Skeletal muscle cell (primary cell): ENCODE results near the gene PTBP3.
"Not testable (repeated sequence)": the region's sequence is repeated elsewhere in the genome, so short reads cannot be mapped to it uniquely, and the experiment has no call there.

Experiments used
- DNase-seq: peaks from one replicate; pipeline ENCODE4 v3.0.0-alpha.2; 2010; ENCODE audit warnings: low read depth
- H3K4me3 ChIP-seq: 2 replicates; pipeline ENCODE4 v1.5.1; 2011; ENCODE audit warnings: low read depth, mild to moderate bottlenecking, control low read depth, low read length, moderate library complexity

The PTBP3 gene

DNA sequence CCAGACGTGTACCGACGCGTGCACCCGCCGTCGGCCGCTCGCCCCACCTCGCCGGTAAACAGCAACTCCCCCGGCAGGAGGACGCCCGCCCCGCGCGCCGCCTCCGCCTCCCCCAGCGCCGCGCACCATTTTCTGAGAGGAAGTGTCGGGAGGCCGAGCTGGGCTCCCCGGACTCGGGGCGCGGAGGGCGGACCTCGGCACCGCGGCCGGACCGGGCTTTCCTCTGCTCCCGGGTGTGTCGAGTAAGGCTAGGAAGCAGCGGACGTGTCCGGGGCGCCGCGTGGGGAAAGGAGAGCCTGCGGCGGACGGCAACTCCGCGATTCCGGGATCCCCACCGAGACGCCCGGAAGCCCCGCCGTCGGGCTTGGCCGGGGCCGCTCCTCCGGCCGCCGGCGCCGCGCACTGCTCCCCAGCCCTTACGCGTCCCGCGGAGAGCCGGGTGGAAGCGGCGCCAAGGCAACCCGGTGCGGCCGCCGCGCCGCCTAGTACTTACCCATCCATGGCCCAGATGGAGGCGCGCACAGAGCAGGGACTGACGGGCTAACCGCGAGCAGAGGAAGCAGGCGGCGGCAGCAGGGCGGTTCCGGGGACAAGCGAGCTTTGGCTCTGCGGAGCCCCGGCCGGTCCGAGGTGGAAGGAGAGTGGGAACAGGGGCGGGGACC, at the start of gene PTBP3:
Gene PTBP3, minus strand, starts transcription at position 643 of the 662 bp plus-strand sequence. CDS start 35,754 bp downstream, outside the sequence.
- H3K4me3 ChIP-seq: peak within 1 kb of the TSS; percentile 83
- DNase-seq: no peak

DNA sequence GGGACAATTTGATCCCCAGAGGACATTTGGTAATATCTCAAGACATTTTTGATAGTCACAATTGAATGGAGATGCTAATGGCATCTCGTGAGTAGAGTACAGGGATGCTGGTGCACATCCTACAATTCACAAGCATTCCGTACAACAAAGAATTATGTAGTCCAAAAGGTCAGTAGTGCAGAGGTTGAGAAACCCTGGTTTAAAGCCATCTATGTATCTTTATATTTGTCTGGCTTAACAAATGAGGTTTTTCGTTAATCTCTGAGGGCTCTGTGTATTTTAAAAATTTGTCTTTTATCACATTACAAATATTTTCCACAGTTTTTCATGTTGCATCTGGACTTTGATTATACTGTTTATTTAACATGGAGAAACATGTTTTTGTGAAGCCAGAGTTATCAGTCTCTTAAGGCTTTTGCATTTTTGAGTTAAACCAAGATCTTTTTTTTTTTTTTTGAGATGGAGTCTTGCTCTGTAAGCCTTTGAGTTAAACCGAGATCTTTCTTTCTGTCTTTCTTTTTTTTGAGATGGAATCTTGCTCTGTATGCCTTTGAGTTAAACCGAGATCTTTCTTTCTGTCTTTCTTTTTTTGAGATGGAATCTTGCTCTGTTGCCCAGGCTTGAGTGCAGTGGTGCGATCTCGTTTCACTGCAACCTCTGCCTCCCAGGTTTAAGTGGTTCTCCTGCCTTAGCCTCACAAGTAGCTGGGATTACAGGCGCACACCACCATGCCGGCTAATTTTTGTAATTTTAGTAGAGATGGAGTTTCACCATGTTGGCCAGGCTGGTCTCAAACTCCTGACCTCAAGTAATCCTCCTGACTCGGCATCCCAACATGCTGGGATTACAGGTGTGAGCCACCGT, 49.3 kb upstream of the PTBP3 start:
- no peak overlapping the region for H3K4me3 ChIP-seq
- no peak for DNase-seq

GRCh38 chr9:112382066-112382465, 48.6 kb upstream of the PTBP3 start:
- H3K4me3 ChIP-seq: no peak overlapping the region
- DNase-seq: no peak

DNA sequence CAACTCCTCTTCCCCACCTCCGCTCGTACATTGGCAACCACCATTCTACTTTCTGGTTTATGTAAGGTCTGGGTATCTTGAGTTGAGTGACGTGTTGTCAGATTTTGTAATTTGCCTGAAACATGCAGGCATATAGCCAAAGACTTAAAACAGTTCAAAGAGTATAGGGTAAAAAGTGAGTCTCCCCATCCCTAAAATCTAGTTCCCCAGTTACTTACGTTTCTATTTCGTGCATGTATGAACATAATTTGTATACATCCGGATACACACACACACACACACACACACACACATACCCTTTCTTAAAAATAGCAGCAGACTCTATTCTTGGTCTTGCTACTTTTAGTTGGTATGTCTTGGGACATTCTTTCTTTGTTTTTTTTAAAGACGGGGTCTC, 47.4 kb upstream of the PTBP3 start:
- peak overlapping the region; percentile 90 for H3K4me3 ChIP-seq
- DNase-seq: no peak

- no peak for DNase-seq
These were observed 46.8 kb upstream of the PTBP3 start, which contains the start of gene HSDL2 for GRCh38 chr9:112380102-112380824. Gene HSDL2 (plus strand): TSS chr9:112380108. CDS start chr9:112380164, 56 bp downstream.

GRCh38 chr9:112379177-112380101, 46.0 kb upstream of the PTBP3 start:
- H3K4me3 ChIP-seq: peak overlapping the region; percentile 90
- DNase-seq: peak; percentile 91

More at GRCh38 chr9:112380102-112380824, 46.8 kb upstream of the PTBP3 start, which contains the start of gene HSDL2:
- H3K4me3 ChIP-seq: peak within 1 kb of the TSS; percentile 90

GRCh38 chr9:112378328-112379176, 45.1 kb upstream of the PTBP3 start:
- no peak for DNase-seq
- H3K4me3 ChIP-seq: peak overlapping the region; percentile 90

- H3K4me3 ChIP-seq: peak overlapping the region; percentile 90
- no peak for DNase-seq
These were observed 44.4 kb upstream of the PTBP3 start for GRCh38 chr9:112377684-112378327.

DNA sequence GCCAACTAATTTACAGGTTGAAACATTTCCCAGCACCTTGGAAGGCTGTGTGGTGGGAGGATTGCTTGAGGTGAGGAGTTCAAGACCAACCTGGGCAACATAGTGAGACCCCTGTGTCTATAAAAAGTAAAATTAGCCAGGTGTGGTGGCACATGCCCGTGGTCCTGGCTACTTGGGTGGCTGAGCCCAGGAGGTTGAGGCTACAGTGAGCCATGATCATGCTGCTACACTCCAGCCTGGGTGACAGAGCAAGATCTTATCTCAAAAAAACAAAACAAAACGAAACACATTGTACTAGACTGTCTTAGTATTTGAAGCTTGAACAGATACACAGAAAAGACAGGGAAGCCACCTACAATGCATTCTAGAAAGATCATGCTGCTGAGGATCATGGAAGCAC, 43.7 kb upstream of the PTBP3 start:
- H3K4me3 ChIP-seq: no peak overlapping the region
- no peak for DNase-seq

- H3K4me3 ChIP-seq: no peak overlapping the region
- no peak for DNase-seq
These were observed 41.9 kb upstream of the PTBP3 start for GRCh38 chr9:112375361-112375760.

- not testable (repeated sequence) for H3K4me3 ChIP-seq
These were observed 40.8 kb upstream of the PTBP3 start for GRCh38 chr9:112374232-112374631.

DNA sequence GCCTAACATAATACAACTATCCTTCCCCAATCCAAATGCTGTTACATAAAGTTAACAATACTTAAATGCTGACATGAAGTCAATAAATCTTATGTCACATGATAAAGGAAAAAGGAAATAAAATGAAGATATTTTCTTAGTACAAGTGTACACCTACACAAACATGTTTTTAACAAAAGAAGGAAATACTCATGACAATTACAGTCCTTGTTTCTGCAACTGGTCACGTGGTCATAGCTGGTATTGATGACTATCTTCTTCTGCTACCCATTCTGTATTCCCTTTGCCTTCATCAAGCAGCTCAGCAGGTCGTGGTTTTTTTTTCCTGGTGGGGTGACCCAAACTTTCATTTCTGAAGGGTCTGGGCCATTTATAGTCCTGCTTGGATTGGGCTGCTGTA, 40.2 kb upstream of the PTBP3 start:
- DNase-seq, H3K4me3 ChIP-seq: not testable (repeated sequence)

More at GRCh38 chr9:112374232-112374631, 40.8 kb upstream of the PTBP3 start:
- not testable (repeated sequence) for DNase-seq

DNA sequence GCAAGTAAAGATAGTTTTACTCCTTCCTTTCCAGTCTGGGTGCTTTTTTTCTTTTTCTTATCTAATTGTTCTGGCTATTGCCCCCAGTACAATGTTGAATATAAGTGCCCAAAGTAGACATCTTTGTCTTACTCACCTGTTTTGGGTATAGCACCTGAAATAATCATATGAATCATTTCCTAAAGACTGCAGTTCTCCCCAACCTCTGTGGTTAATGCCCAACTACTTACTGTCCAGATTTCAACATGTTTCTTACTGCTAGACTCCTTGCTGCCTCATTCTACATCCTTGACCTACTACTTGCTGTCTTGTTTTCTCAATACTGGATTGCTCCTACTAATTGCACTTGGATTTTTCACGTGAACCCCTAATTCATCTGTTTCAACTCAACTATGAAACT, 37.6 kb upstream of the PTBP3 start:
- no peak for DNase-seq
- no peak overlapping the region for H3K4me3 ChIP-seq

GRCh38 chr9:112369817-112370216, 36.4 kb upstream of the PTBP3 start:
- DNase-seq: no peak
- H3K4me3 ChIP-seq: no peak overlapping the region

DNA sequence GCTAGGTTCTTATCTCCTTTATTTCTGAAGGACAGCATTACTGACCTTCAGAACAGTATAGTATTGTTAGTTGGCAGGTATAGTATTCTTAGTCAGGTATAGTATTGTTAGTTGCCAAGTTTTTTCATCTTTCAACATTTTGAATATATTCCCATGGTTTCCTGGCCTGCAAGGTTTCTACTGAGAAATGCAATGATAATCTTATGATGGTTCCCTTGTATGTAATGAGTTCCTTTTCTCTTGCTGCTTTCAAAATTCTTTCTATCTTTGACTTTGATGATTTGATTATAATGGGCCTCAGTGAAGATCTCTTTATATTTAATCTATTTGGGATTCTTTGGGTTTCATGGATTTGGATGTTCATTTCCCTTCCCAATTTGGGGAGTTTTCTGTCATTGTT, 34.0 kb upstream of the PTBP3 start:
- no peak overlapping the region for H3K4me3 ChIP-seq
- no peak for DNase-seq

- no peak for DNase-seq
- H3K4me3 ChIP-seq: no peak overlapping the region
These were observed 33.2 kb upstream of the PTBP3 start for GRCh38 chr9:112366591-112366990.

- DNase-seq, H3K4me3 ChIP-seq: not testable (repeated sequence)
These were observed 31.8 kb upstream of the PTBP3 start for GRCh38 chr9:112365257-112365656.

- no peak for DNase-seq
- no peak overlapping the region for H3K4me3 ChIP-seq
These were observed 31.3 kb upstream of the PTBP3 start for GRCh38 chr9:112364761-112365160.
